ENCODE measurements around the gene SCP2D1. TPM values are rescaled to one million over a fixed set of nuclear protein-coding genes. Genes with fewer than 3 reads are reported as not detected.

Gene SCP2D1
- total and polyA plus RNA-seq, 2 donors (not counting 1 experiment from before 2014, with no cell fraction given), result not detected

GRCh38 chr20:18773566-18773965 lies 40.0 kb upstream of the SCP2D1 start:
- no peaks in the 10 kb centered on the region for H3K9me3 Mint-ChIP-seq (ENCODE audit: insufficient read depth)

GRCh38 chr20:18774207-18774606 lies 39.4 kb upstream of the SCP2D1 start:
- DNase-seq (no peak), ATAC-seq (ENCODE audit: low read depth) (no peak)
- H3K9me3 Mint-ChIP-seq (ENCODE audit: insufficient read depth), result no peaks in the 10 kb centered on the region
- Histone ChIP-seq H3K9ac (ENCODE audit: low read length) (no peak overlapping the region), H3K4me2 (replicated peaks; ENCODE audit: low read depth, low read length, poor library complexity, severe bottlenecking) (no peak overlapping the region), H3K9me3 (ENCODE audit: control extremely low read depth in 1 of 3, control insufficient read depth in 2 of 3, insufficient read depth in 1 of 3, low read length in 2 of 3) (no peaks in the 10 kb centered on the region), H3K27me3 (replicated peaks in 1 of 4; ENCODE audit: control extremely low read depth in 1 of 4, control insufficient read depth in 3 of 4, insufficient read depth in 4 of 4, low read length in 3 of 4) (peaks cover 0 to 8% (median 0%) of the 10 kb centered on the region in 4 experiments), H3K79me2 (ENCODE audit: control insufficient read depth, insufficient read depth, low read length) (no peaks in the 10 kb centered on the region), H3K27ac (ENCODE audit: low read length in 2 of 2) (no peak overlapping the region), H3K4me3 (ENCODE audit: control extremely low read depth in 1 of 5, extremely low read depth in 1 of 5, insufficient read depth in 1 of 5, low read depth in 2 of 5, low read length in 4 of 5) (no peak overlapping the region), H4K20me1 (ENCODE audit: control insufficient read depth, insufficient read depth, low read length, poor library complexity, severe bottlenecking) (no peaks in the 10 kb centered on the region), H3K36me3 (replicated peaks in 1 of 2; ENCODE audit: control extremely low read depth in 1 of 2, control insufficient read depth in 1 of 2, extremely low read depth in 1 of 2, insufficient read depth in 2 of 2, low read length in 1 of 2) (no peaks in the 10 kb centered on the region), H2AFZ (ENCODE audit: insufficient read depth, low read depth, low read length, poor library complexity, severe bottlenecking) (no peak overlapping the region), H3K4me1 (ENCODE audit: control insufficient read depth in 2 of 2, insufficient read depth in 2 of 2, low read length in 2 of 2) (no peaks in the 10 kb centered on the region)
- peaks cover 4% of the 10 kb centered on the region for H3K27me3 Mint-ChIP-seq
- no peak for TF ChIP-seq EZH2 (IDR thresholded peaks at IDR 0.05; ENCODE audit: borderline replicate concordance, insufficient read depth, low read depth, low read length, poor library complexity, severe bottlenecking)
- no peak for TF ChIP-seq CTCF (IDR thresholded peaks at IDR 0.05)
- 67% methylated on average over 1 of the region's 2 CpGs for WGBS (ENCODE audit: insufficient coverage)
- intact Hi-C loops (cut with micrococcal nuclease), result no loop called here
- ChIA-PET POLR2A (no interaction called here), CTCF (no interaction called here)
- H3K4me3 Mint-ChIP-seq, result no peak overlapping the region
- no peaks in the 10 kb centered on the region for H3K4me1 Mint-ChIP-seq
- H3K27ac Mint-ChIP-seq, result no peak overlapping the region

More at GRCh38 chr20:18773566-18773965, 40.0 kb upstream of the SCP2D1 start:
- no peak overlapping the region for H3K4me3 ChIP-seq (ENCODE audit: control extremely low read depth in 1 of 5, extremely low read depth in 1 of 5, insufficient read depth in 1 of 5, low read depth in 2 of 5, low read length in 4 of 5)
- TF ChIP-seq EZH2 (IDR thresholded peaks at IDR 0.05; ENCODE audit: borderline replicate concordance, insufficient read depth, low read depth, low read length, poor library complexity, severe bottlenecking), result no peak
- TF ChIP-seq CTCF (IDR thresholded peaks at IDR 0.05), result no peak
- Mint-ChIP-seq H3K4me1 (no peaks in the 10 kb centered on the region), H3K27me3 (peaks cover 4% of the 10 kb centered on the region), H3K4me3 (no peak overlapping the region), H3K27ac (no peak overlapping the region)
- no peaks in the 10 kb centered on the region for H3K79me2 ChIP-seq (ENCODE audit: control insufficient read depth, insufficient read depth, low read length)
- ATAC-seq (ENCODE audit: low read depth), result no peak
- peaks cover 0 to 8% (median 0%) of the 10 kb centered on the region in 4 experiments for H3K27me3 ChIP-seq (replicated peaks in 1 of 4; ENCODE audit: control extremely low read depth in 1 of 4, control insufficient read depth in 3 of 4, insufficient read depth in 4 of 4, low read length in 3 of 4)
- DNase-seq, result no peak
- no peaks in the 10 kb centered on the region for H4K20me1 ChIP-seq (ENCODE audit: control insufficient read depth, insufficient read depth, low read length, poor library complexity, severe bottlenecking)
- no peak overlapping the region for H2AFZ ChIP-seq (ENCODE audit: insufficient read depth, low read depth, low read length, poor library complexity, severe bottlenecking)
- H3K4me1 ChIP-seq (ENCODE audit: control insufficient read depth in 2 of 2, insufficient read depth in 2 of 2, low read length in 2 of 2), result no peaks in the 10 kb centered on the region
- H3K36me3 ChIP-seq (replicated peaks in 1 of 2; ENCODE audit: control extremely low read depth in 1 of 2, control insufficient read depth in 1 of 2, extremely low read depth in 1 of 2, insufficient read depth in 2 of 2, low read length in 1 of 2), result no peaks in the 10 kb centered on the region
- H3K9ac ChIP-seq (ENCODE audit: low read length), result no peak overlapping the region
- ChIA-PET POLR2A (no interaction called here), CTCF (no interaction called here)
- H3K9me3 ChIP-seq (ENCODE audit: control extremely low read depth in 1 of 3, control insufficient read depth in 2 of 3, insufficient read depth in 1 of 3, low read length in 2 of 3), result no peaks in the 10 kb centered on the region
- H3K27ac ChIP-seq (ENCODE audit: low read length in 2 of 2), result no peak overlapping the region
- no CpG with 5 or more reads among the region's 1 CpG for WGBS (ENCODE audit: insufficient coverage)
- no peak overlapping the region for H3K4me2 ChIP-seq (replicated peaks; ENCODE audit: low read depth, low read length, poor library complexity, severe bottlenecking)
- intact Hi-C loops (cut with micrococcal nuclease), result no loop called here

All from B cell (primary cell).